Hepatocyte (in vitro differentiated cells): ENCODE results near the gene ALG3. TPM values are rescaled to one million over a fixed set of nuclear protein-coding genes. Genes with fewer than 3 reads are reported as not detected.

Experiments used
- DNase-seq: peaks from one replicate; pipeline ENCODE4 v3.0.0-alpha.2; 2016; ENCODE audit warnings: low spot score
- H2AFZ ChIP-seq: fragments of 200-600 bp; sonication (generic); 2 replicates; pipeline ENCODE4 v1.6.0; 2016; ENCODE audit warnings: antibody characterized with exemption, mild to moderate bottlenecking
- H3K27ac ChIP-seq: fragments of 200-600 bp; sonication (generic); 2 replicates; pipeline ENCODE4 v1.5.1; 2016; ENCODE audit warnings: mild to moderate bottlenecking
- H3K27me3 ChIP-seq: fragments of 200-600 bp; sonication (generic); 2 replicates; pipeline ENCODE4 v1.6.1; 2016
- H3K36me3 ChIP-seq: fragments of 200-600 bp; sonication (generic); replicated peaks from 2 replicates; pipeline ENCODE4 v1.5.1; 2016; ENCODE audit warnings: low read depth; ENCODE audit not compliant: insufficient read depth
- H3K4me1 ChIP-seq: fragments of 200-600 bp; sonication (generic); 2 replicates; pipeline ENCODE4 v1.5.1; 2016; ENCODE audit warnings: mild to moderate bottlenecking, moderate library complexity; ENCODE audit not compliant: insufficient read depth
- H3K4me2 ChIP-seq: fragments of 200-600 bp; sonication (generic); 2 replicates; pipeline ENCODE4 v1.6.0; 2016
- H3K4me3 ChIP-seq: fragments of 200-600 bp; sonication (generic); 2 replicates; pipeline ENCODE4 v1.5.1; 2016; ENCODE audit warnings: mild to moderate bottlenecking
- H3K79me2 ChIP-seq: fragments of 200-600 bp; sonication (generic); 2 replicates; pipeline ENCODE4 v1.6.0; 2017; ENCODE audit warnings: mild to moderate bottlenecking
- H3K9me2 ChIP-seq: fragments of 200-600 bp; sonication (generic); replicated peaks from 2 replicates; pipeline ENCODE4 v1.6.0; 2017; ENCODE audit warnings: mild to moderate bottlenecking; ENCODE audit not compliant: insufficient read depth
- H3K9me3 ChIP-seq: fragments of 200-600 bp; sonication (generic); 2 replicates; pipeline ENCODE4 v1.5.1; 2016; ENCODE audit warnings: low read depth, mild to moderate bottlenecking
- H4K20me1 ChIP-seq: fragments of 200-600 bp; sonication (generic); 2 replicates; pipeline ENCODE4 v1.6.0; 2016; ENCODE audit warnings: mild to moderate bottlenecking; ENCODE audit not compliant: insufficient read depth, poor library complexity, severe bottlenecking
- CTCF ChIP-seq: fragments of 200-600 bp; sonication (generic); IDR thresholded peaks from 2 replicates; pipeline ENCODE4 v1.5.1; 2016; ENCODE audit warnings: antibody characterized with exemption, mild to moderate bottlenecking; ENCODE audit not compliant: poor library complexity
- EZH2 ChIP-seq: fragments of 200-600 bp; sonication (generic); IDR thresholded peaks from 2 replicates; pipeline ENCODE4 v1.6.1; 2016; ENCODE audit warnings: antibody characterized with exemption, mild to moderate bottlenecking, borderline replicate concordance
- EZH2phosphoT487 ChIP-seq: fragments of 200-600 bp; sonication (generic); IDR thresholded peaks from one replicate; pipeline ENCODE4 v1.6.1; 2018; ENCODE audit warnings: antibody characterized with exemption, mild to moderate bottlenecking, low read depth, moderate library complexity; ENCODE audit not compliant: unreplicated experiment, severe bottlenecking
- WGBS: methylation state at CpG from one replicate; pipeline ENCODE4 v1.1.6; 2016; ENCODE audit warnings: low lambda C conversion rate; ENCODE audit errors: missing lambda C conversion rate; 5-methylcytosine and 5-hydroxymethylcytosine counted together
- polyA plus RNA-seq: library from polyadenylated mRNA; unstranded; fragments of >200 nt; fragmentation: Nextera tagmentation; extraction: Ambion mirVana; gene quantifications from 2 replicates; pipeline ENCODE4 v1.2.1, GENCODE V29; 2016
- total RNA-seq: library from RNA; depleted of rRNA; stranded (reverse); fragments of >200 nt; gene quantifications from 2 replicates; pipeline ENCODE4 v1.2.3, GENCODE V29; 2014

The ALG3 gene
- total and polyA plus RNA-seq, 2 experiments from 2014 or later, result 52.3 to 122 TPM

DNA sequence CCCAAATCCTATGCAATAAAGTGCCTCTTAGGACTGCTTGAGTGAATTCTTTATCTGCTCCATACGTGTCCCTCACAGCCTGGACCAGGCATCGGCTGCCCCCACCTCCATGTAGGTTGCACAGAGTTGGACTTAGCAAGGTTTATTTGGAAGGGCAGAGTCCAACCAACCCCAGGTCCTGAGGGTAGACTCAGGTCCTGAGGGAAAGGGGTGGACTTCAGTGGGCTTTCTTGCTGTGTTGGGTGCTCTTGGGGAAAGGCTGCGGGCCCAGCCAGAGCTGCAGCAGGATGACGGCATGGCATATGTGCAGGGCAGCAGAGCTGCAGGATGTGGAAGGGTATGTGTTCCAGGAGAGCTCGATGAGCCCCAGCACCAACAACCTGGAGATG, 6.5 kb downstream of the ALG3 start:
- Histone ChIP-seq H3K4me2 (no peak overlapping the region), H3K27me3 (no peaks in the 10 kb centered on the region), H3K79me2 (peaks cover 7% of the 10 kb centered on the region), H3K4me3 (no peak overlapping the region), H2AFZ (no peak overlapping the region), H4K20me1 (no peaks in the 10 kb centered on the region), H3K36me3 (no peaks in the 10 kb centered on the region), H3K4me1 (no peaks in the 10 kb centered on the region), H3K27ac (no peak overlapping the region), H3K9me3 (no peaks in the 10 kb centered on the region), H3K9me2 (no peaks in the 10 kb centered on the region)
- TF ChIP-seq EZH2 (no peak), EZH2phosphoT487 (no peak), CTCF (no peak)
- DNase-seq, result no peak
- 86% methylated on average over 5 of the region's 5 CpGs for WGBS

DNA sequence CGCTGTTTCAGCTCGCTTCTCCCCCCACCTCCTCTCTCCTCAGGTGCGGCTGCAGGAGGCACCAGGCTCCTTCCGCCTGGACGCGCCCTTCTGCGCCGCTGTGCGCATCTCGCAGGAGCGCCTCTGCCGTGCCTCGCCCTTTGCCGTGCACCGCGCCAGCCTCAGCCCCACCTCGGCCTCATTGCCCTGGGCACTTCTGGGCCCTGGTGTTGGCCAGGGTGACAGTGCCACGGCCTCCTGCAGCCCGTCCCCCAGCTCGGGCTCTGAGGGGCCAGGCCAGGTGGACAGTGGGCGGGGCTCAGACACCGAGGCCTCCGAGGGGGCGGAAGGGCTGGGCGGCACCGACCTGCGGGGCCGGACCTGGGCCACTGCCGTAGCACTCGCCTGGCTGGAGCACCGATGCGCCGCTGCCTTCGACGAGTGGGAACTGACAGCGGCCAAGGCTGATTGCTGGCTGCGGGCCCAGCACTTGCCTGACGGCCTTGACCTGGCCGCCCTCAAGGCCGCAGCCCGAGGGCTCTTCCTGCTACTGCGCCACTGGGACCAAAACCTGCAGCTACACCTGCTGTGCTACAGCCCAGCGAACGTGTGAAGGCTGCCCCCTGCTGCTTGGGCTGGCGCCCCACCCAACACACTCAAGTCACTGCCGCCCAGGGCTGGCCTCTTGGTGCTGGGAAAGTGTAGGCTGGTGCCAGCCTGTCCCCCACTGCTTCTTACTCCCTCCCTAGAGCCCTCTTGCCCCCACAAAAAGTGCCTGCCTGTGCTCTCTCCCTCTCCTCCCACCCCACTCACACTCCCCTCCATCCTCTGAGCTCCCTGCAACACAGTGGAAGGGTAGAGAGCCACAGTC, 7.1 kb downstream of the ALG3 start:
- TF ChIP-seq CTCF (peak; percentile 32), EZH2phosphoT487 (no peak)
- H3K4me1 ChIP-seq, result no peaks in the 10 kb centered on the region
- H3K9me2 ChIP-seq, result no peaks in the 10 kb centered on the region
- no peaks in the 10 kb centered on the region for H3K36me3 ChIP-seq
- H3K9me3 ChIP-seq, result no peaks in the 10 kb centered on the region
- no peaks in the 10 kb centered on the region for H3K27me3 ChIP-seq
- H4K20me1 ChIP-seq, result no peaks in the 10 kb centered on the region
- 68% methylated on average over 41 of the region's 46 CpGs for WGBS
- DNase-seq, result peak; percentile 63
- no peak overlapping the region for H3K27ac ChIP-seq
- H2AFZ ChIP-seq, result no peak overlapping the region
- peak overlapping the region; percentile 41 for H3K4me2 ChIP-seq
- peaks cover 2% of the 10 kb centered on the region for H3K79me2 ChIP-seq
- H3K4me3 ChIP-seq, result no peak overlapping the region

DNA sequence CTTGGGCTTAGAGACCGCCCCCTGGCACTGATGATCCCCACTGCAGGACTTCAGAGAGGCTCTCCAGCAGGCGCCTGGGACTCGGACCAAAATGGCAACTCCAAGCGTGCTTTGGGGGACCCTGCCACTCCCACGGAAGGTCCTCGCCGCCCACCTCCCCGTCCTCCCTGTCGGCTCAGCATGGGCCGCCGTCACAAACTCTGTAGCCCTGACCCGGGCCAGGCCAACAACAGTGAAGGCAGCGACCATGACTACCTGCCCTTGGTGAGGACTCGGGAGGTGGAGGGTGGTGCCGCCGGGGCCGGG, 7.7 kb downstream of the ALG3 start:
- 79% methylated on average over 15 of the region's 17 CpGs for WGBS
- no peak for TF ChIP-seq EZH2
- no peak for TF ChIP-seq CTCF
- no peak for TF ChIP-seq EZH2phosphoT487

More for the DNA sequence above, 7.7 kb downstream of the ALG3 start:
- Histone ChIP-seq H2AFZ (no peak overlapping the region), H3K4me1 (no peaks in the 10 kb centered on the region), H3K9me3 (no peaks in the 10 kb centered on the region), H4K20me1 (no peaks in the 10 kb centered on the region), H3K27me3 (no peaks in the 10 kb centered on the region), H3K27ac (no peak overlapping the region), H3K9me2 (no peaks in the 10 kb centered on the region), H3K79me2 (no peaks in the 10 kb centered on the region), H3K4me3 (no peak overlapping the region), H3K36me3 (no peaks in the 10 kb centered on the region), H3K4me2 (no peak overlapping the region)
- no peak for DNase-seq
